ENCODE data around the gene RNF26.

The RNF26 gene

GRCh38 chr11:119334174-119334930, at the start of gene RNF26:
Gene RNF26 (plus strand): TSS chr11:119334527. CDS start chr11:119335123, 596 bp downstream.
- DNase-seq (ENCODE audit: low read depth in 2 of 2): peak; percentile 91

- DNase-seq (ENCODE audit: low read depth in 2 of 2): no peak
Measured at GRCh38 chr11:119285431-119285830, 48.9 kb upstream of the RNF26 start.

- DNase-seq (ENCODE audit: low read depth in 2 of 2): no peak
Measured at GRCh38 chr11:119288219-119288618, 46.1 kb upstream of the RNF26 start.

GRCh38 chr11:119290894-119291497, 43.3 kb upstream of the RNF26 start:
- no peak for DNase-seq (ENCODE audit: low read depth in 2 of 2)

GRCh38 chr11:119293461-119293860, 40.9 kb upstream of the RNF26 start:
- no peak for DNase-seq (ENCODE audit: low read depth in 2 of 2)

GRCh38 chr11:119295178-119295577, 39.1 kb upstream of the RNF26 start:
- DNase-seq (ENCODE audit: low read depth in 2 of 2): no peak

GRCh38 chr11:119297938-119298337, 36.4 kb upstream of the RNF26 start:
- DNase-seq (ENCODE audit: low read depth in 2 of 2): no peak

GRCh38 chr11:119298726-119299125, 35.6 kb upstream of the RNF26 start:
- DNase-seq (ENCODE audit: low read depth in 2 of 2): no peak

- DNase-seq (ENCODE audit: low read depth in 2 of 2): no peak
Measured at GRCh38 chr11:119299416-119299815, 34.9 kb upstream of the RNF26 start.

GRCh38 chr11:119300198-119300964, 33.9 kb upstream of the RNF26 start:
- DNase-seq (ENCODE audit: low read depth in 2 of 2): no peak

- no peak for DNase-seq (ENCODE audit: low read depth in 2 of 2)
Measured at GRCh38 chr11:119303227-119303718, 31.1 kb upstream of the RNF26 start.

- DNase-seq (ENCODE audit: low read depth in 2 of 2): no peak
Measured at GRCh38 chr11:119305556-119306372, 28.6 kb upstream of the RNF26 start.

- no peak for DNase-seq (ENCODE audit: low read depth in 2 of 2)
Measured at GRCh38 chr11:119306373-119306890, 27.9 kb upstream of the RNF26 start.

- DNase-seq (ENCODE audit: low read depth in 2 of 2): no peak
Measured at GRCh38 chr11:119307219-119307618, 27.1 kb upstream of the RNF26 start.

GRCh38 chr11:119307974-119308373, 26.4 kb upstream of the RNF26 start:
- DNase-seq (ENCODE audit: low read depth in 2 of 2): no peak

- no peak for DNase-seq (ENCODE audit: low read depth in 2 of 2)
Measured at GRCh38 chr11:119309411-119309810, 24.9 kb upstream of the RNF26 start.

- no peak for DNase-seq (ENCODE audit: low read depth in 2 of 2)
Measured at GRCh38 chr11:119309953-119310681, 24.2 kb upstream of the RNF26 start.

- no peak for DNase-seq (ENCODE audit: low read depth in 2 of 2)
Measured at GRCh38 chr11:119310682-119311052, 23.7 kb upstream of the RNF26 start.

GRCh38 chr11:119314726-119315125, 19.6 kb upstream of the RNF26 start:
- no peak for DNase-seq (ENCODE audit: low read depth in 2 of 2)

- DNase-seq (ENCODE audit: low read depth in 2 of 2): no peak
Measured at GRCh38 chr11:119315131-119316015, 19.0 kb upstream of the RNF26 start.

All from stimulated activated CD4-positive, alpha-beta T cell treated with anti-CD3 and anti-CD28 coated beads, Interleukin-4, amount 100 ng/mL, for 48 hours (primary cell).